PFSK-1 (cell line): ENCODE measurements around the gene SNAPC1.

Experiments used
- FOXP2 ChIP-seq: optimal IDR thresholded peaks from 2 replicates; pipeline ENCODE3; 2011; ENCODE audit warnings: borderline replicate concordance, control low read depth, inconsistent platforms; ENCODE audit not compliant: insufficient read depth; ENCODE audit errors: extremely low read length, extremely low read depth
- POLR2AphosphoS5 ChIP-seq: IDR thresholded peaks from 2 replicates; pipeline ENCODE4 v1.6.1; 2012; ENCODE audit warnings: low read depth, mild to moderate bottlenecking, control low read depth, low read length, moderate library complexity
- REST ChIP-seq, 2 experiments: IDR thresholded peaks; 2 replicates each; pipeline versions ENCODE4 v1.6.1 to v1.8.0; 2011 to 2012; ENCODE audit warnings: low read depth in 2 of 2, low read length in 2 of 2, control low read depth in 1 of 2, inconsistent platforms in 1 of 2, mild to moderate bottlenecking in 1 of 2, moderate library complexity in 1 of 2; ENCODE audit not compliant: insufficient read depth in 1 of 2
- SIN3A ChIP-seq: IDR thresholded peaks from 2 replicates; pipeline ENCODE4 v1.6.1; 2012; ENCODE audit warnings: mild to moderate bottlenecking, low read length, moderate library complexity, borderline replicate concordance; ENCODE audit not compliant: insufficient read depth
- TAF1 ChIP-seq: IDR thresholded peaks from 2 replicates; pipeline ENCODE4 v1.6.1; 2012; ENCODE audit warnings: low read length, control low read depth, borderline replicate concordance; ENCODE audit not compliant: insufficient read depth

The SNAPC1 gene

GRCh38 chr14:61726778-61727658 lies 35.2 kb upstream of the SNAPC1 start:
- TF ChIP-seq REST (IDR thresholded peaks at IDR 0.05; ENCODE audit: insufficient read depth in 1 of 2, low read depth in 2 of 2, low read length in 2 of 2) (no peak), TAF1 (no peak), POLR2AphosphoS5 (no peak), FOXP2 (no peak), SIN3A (no peak)

- TF ChIP-seq FOXP2 (no peak), SIN3A (no peak), TAF1 (no peak), REST (IDR thresholded peaks at IDR 0.05; ENCODE audit: insufficient read depth in 1 of 2, low read depth in 2 of 2, low read length in 2 of 2) (no peak), POLR2AphosphoS5 (no peak)
Observed at GRCh38 chr14:61730756-61731373, 31.4 kb upstream of the SNAPC1 start.

- TF ChIP-seq SIN3A (no peak), FOXP2 (no peak), POLR2AphosphoS5 (no peak), TAF1 (no peak), REST (IDR thresholded peaks at IDR 0.05; ENCODE audit: insufficient read depth in 1 of 2, low read depth in 2 of 2, low read length in 2 of 2) (no peak)
Observed at GRCh38 chr14:61733972-61734371, 28.2 kb upstream of the SNAPC1 start.

- no peak for TF ChIP-seq POLR2AphosphoS5
- no peak for TF ChIP-seq FOXP2
- no peak for TF ChIP-seq TAF1
- no peak for TF ChIP-seq SIN3A
- no peak for TF ChIP-seq REST (IDR thresholded peaks at IDR 0.05; ENCODE audit: insufficient read depth in 1 of 2, low read depth in 2 of 2, low read length in 2 of 2)
Observed at GRCh38 chr14:61736751-61737150, 25.5 kb upstream of the SNAPC1 start.
